Measurements from ENCODE around the gene NINL. TPM values are rescaled to one million over a fixed set of nuclear protein-coding genes. Genes with fewer than 3 reads are reported as not detected.
"Not testable (repeated sequence)": the region's sequence is repeated elsewhere in the genome, so short reads cannot be mapped to it uniquely, and the experiment has no call there.

The NINL gene
- total RNA-seq, 1 donor from 2014 or later: 10.1 TPM

- no peak for DNase-seq (ENCODE audit: low read depth, low spot score)
These were observed 99.5 kb downstream of the NINL start for GRCh38 chr20:25485872-25486271.

GRCh38 chr20:25484911-25485511 is 100.3 kb downstream of the NINL start:
- DNase-seq (ENCODE audit: low read depth, low spot score): peak; percentile 72

- DNase-seq (ENCODE audit: low read depth, low spot score): no peak
These were observed 101.0 kb downstream of the NINL start for GRCh38 chr20:25484224-25484846.

GRCh38 chr20:25483431-25484132 is 101.7 kb downstream of the NINL start:
- no peak for DNase-seq (ENCODE audit: low read depth, low spot score)

- DNase-seq (ENCODE audit: low read depth, low spot score): no peak
These were observed 103.4 kb downstream of the NINL start for GRCh38 chr20:25481918-25482253.

GRCh38 chr20:25481235-25481917 is 104.0 kb downstream of the NINL start:
- no peak for DNase-seq (ENCODE audit: low read depth, low spot score)

GRCh38 chr20:25480797-25481196 is 104.5 kb downstream of the NINL start:
- DNase-seq (ENCODE audit: low read depth, low spot score): no peak

- no peak for DNase-seq (ENCODE audit: low read depth, low spot score)
These were observed 105.2 kb downstream of the NINL start for GRCh38 chr20:25480156-25480555.

GRCh38 chr20:25479638-25480037 is 105.7 kb downstream of the NINL start:
- DNase-seq (ENCODE audit: low read depth, low spot score): no peak

GRCh38 chr20:25478889-25479568 is 106.3 kb downstream of the NINL start:
- DNase-seq (ENCODE audit: low read depth, low spot score): no peak

- DNase-seq (ENCODE audit: low read depth, low spot score): no peak
These were observed 108.1 kb downstream of the NINL start for GRCh38 chr20:25477014-25477882.

GRCh38 chr20:25476106-25477013 is 109.0 kb downstream of the NINL start:
- no peak for DNase-seq (ENCODE audit: low read depth, low spot score)

- DNase-seq (ENCODE audit: low read depth, low spot score): not testable (repeated sequence)
These were observed 112.0 kb downstream of the NINL start for GRCh38 chr20:25473297-25473696.

GRCh38 chr20:25471020-25471419 is 114.3 kb downstream of the NINL start:
- DNase-seq (ENCODE audit: low read depth, low spot score): no peak

GRCh38 chr20:25470045-25470444 is 115.3 kb downstream of the NINL start:
- DNase-seq (ENCODE audit: low read depth, low spot score): no peak

GRCh38 chr20:25469558-25469957 is 115.8 kb downstream of the NINL start:
- DNase-seq (ENCODE audit: low read depth, low spot score): no peak

- no peak for DNase-seq (ENCODE audit: low read depth, low spot score)
These were observed 116.9 kb downstream of the NINL start for GRCh38 chr20:25468126-25469075.

- no peak for DNase-seq (ENCODE audit: low read depth, low spot score)
These were observed 117.9 kb downstream of the NINL start for GRCh38 chr20:25467441-25467840.

GRCh38 chr20:25466846-25467245 is 118.5 kb downstream of the NINL start:
- no peak for DNase-seq (ENCODE audit: low read depth, low spot score)
